B cell (primary cell): ENCODE results near the gene ASPN. TPM values are rescaled to one million over a fixed set of nuclear protein-coding genes. Genes with fewer than 3 reads are reported as not detected.

Source experiments
- ATAC-seq: fragments of 200-7000 bp; cut with Tn5 transposase; one replicate; pipeline ENCODE4 v1.10.0; 2021; ENCODE audit warnings: low read depth, mild to moderate bottlenecking, moderate number of reproducible peaks, moderate library complexity
- CTCF ChIA-PET: fragments of 350-600 bp; sonication (Branson Sonifier 250); formaldehyde crosslinking; loops from one replicate; lab custom pipeline; 2021; ENCODE audit warnings: antibody characterized with exemption, inconsistent platforms; lab: Charles Lee
- POLR2A ChIA-PET: fragments of 350-600 bp; sonication (Branson Sonifier 250); formaldehyde crosslinking; loops from one replicate; lab custom pipeline; 2021; ENCODE audit warnings: antibody characterized with exemption; lab: Charles Lee
- DNase-seq: peaks from one replicate; pipeline ENCODE4 v3.0.0; 2013
- H2AFZ ChIP-seq: 2 replicates; pipeline ENCODE4 v1.6.1; 2012; ENCODE audit warnings: mild to moderate bottlenecking, low read depth, low read length; ENCODE audit not compliant: insufficient read depth, poor library complexity, severe bottlenecking
- H3K27ac ChIP-seq, 2 donors: 1 replicate in 1 of 2; 2 replicates in 1 of 2; pipeline ENCODE4 v1.5.1; 2012 to 2013; ENCODE audit warnings: low read length in 2 of 2, mild to moderate bottlenecking in 2 of 2, moderate library complexity in 1 of 2
- H3K27me3 ChIP-seq, 4 experiments: fragments of 200-600 bp in 1 of 4; sonication (generic) in 1 of 4; replicated peaks in 1 of 4; 1 replicate in 2 of 4; 2 replicates in 2 of 4; pipeline versions ENCODE4 v1.6.1 to v1.7.0; 2013 to 2016; ENCODE audit warnings: low read length in 3 of 4, mild to moderate bottlenecking in 2 of 4, mixed read lengths in 1 of 4, moderate library complexity in 1 of 4; ENCODE audit not compliant: insufficient read depth in 4 of 4, control insufficient read depth in 3 of 4; ENCODE audit errors: control extremely low read depth in 1 of 4
- H3K36me3 ChIP-seq, 2 experiments: replicated peaks in 1 of 2; 1 replicate in 1 of 2; 2 replicates in 1 of 2; pipeline versions ENCODE4 v1.6.1 to v1.7.1; 2013; ENCODE audit warnings: low read length in 1 of 2; ENCODE audit not compliant: insufficient read depth in 2 of 2, control insufficient read depth in 1 of 2; ENCODE audit errors: control extremely low read depth in 1 of 2, extremely low read depth in 1 of 2
- H3K4me1 ChIP-seq, 2 donors: fragments of 200-600 bp in 1 of 2; sonication (generic) in 1 of 2; 1 replicate in 1 of 2; 2 replicates in 1 of 2; pipeline versions ENCODE4 v1.5.1 to v1.6.1; 2013 to 2017; ENCODE audit warnings: low read length in 2 of 2; ENCODE audit not compliant: control insufficient read depth in 2 of 2, insufficient read depth in 2 of 2
- H3K4me2 ChIP-seq: replicated peaks from 2 replicates; pipeline ENCODE3; 2012; ENCODE audit warnings: mild to moderate bottlenecking, low read depth, low read length; ENCODE audit not compliant: poor library complexity, severe bottlenecking
- H3K4me3 ChIP-seq, 5 experiments: fragments of 200-600 bp in 1 of 5; sonication (generic) in 1 of 5; 1 replicate in 3 of 5; 2 replicates in 2 of 5; pipeline versions ENCODE4 v1.5.1 to v1.7.0; 2011 to 2016; ENCODE audit warnings: low read length in 4 of 5, mild to moderate bottlenecking in 4 of 5, low read depth in 2 of 5, control low read depth in 1 of 5, moderate library complexity in 1 of 5; ENCODE audit not compliant: insufficient read depth in 1 of 5; ENCODE audit errors: control extremely low read depth in 1 of 5, extremely low read depth in 1 of 5
- H3K79me2 ChIP-seq: fragments of 200-600 bp; sonication (generic); one replicate; pipeline ENCODE4 v1.6.0; 2016; ENCODE audit warnings: low read length; ENCODE audit not compliant: control insufficient read depth, insufficient read depth
- H3K9ac ChIP-seq: fragments of 200-600 bp; sonication (generic); 2 replicates; pipeline ENCODE4 v1.6.1; 2017; ENCODE audit warnings: mild to moderate bottlenecking, low read length, moderate library complexity
- H3K9me3 ChIP-seq, 3 donors: one replicate each; pipeline versions ENCODE4 v1.6.1 to v1.7.1; 2013; ENCODE audit warnings: low read length in 2 of 3; ENCODE audit not compliant: control insufficient read depth in 2 of 3, insufficient read depth in 1 of 3; ENCODE audit errors: control extremely low read depth in 1 of 3
- H4K20me1 ChIP-seq: 2 replicates; pipeline ENCODE4 v1.6.0; 2012; ENCODE audit warnings: mild to moderate bottlenecking, low read length; ENCODE audit not compliant: insufficient read depth, control insufficient read depth, poor library complexity, severe bottlenecking
- H3K27ac Mint-ChIP-seq: one replicate; pipeline ENCODE4 v1.8.0; 2021; ENCODE audit warnings: mixed read lengths
- H3K27me3 Mint-ChIP-seq: one replicate; pipeline ENCODE4 v1.8.0; 2021; ENCODE audit warnings: mixed read lengths
- H3K4me1 Mint-ChIP-seq: one replicate; pipeline ENCODE4 v1.8.0; 2021; ENCODE audit warnings: mixed read lengths
- H3K4me3 Mint-ChIP-seq: one replicate; pipeline ENCODE4 v1.8.0; 2021; ENCODE audit warnings: mixed read lengths
- H3K9me3 Mint-ChIP-seq: one replicate; pipeline ENCODE4 v1.8.0; 2022; ENCODE audit warnings: mixed read lengths; ENCODE audit not compliant: insufficient read depth
- EZH2 ChIP-seq: IDR thresholded peaks from 2 replicates; pipeline ENCODE4 v1.6.1; 2012; ENCODE audit warnings: borderline replicate concordance, low read depth, mild to moderate bottlenecking, moderate library complexity, low read length; ENCODE audit not compliant: insufficient read depth, poor library complexity, severe bottlenecking
- WGBS: methylation state at CpG from one replicate; pipeline ENCODE4 v1.1.5; 2013; ENCODE audit warnings: missing lambda C conversion rate; ENCODE audit not compliant: insufficient coverage; 5-methylcytosine and 5-hydroxymethylcytosine counted together
- intact Hi-C: fragments of 100-400 bp; cut with micrococcal nuclease; formaldehyde crosslinking; loops from one replicate; pipeline ENCODE4 v1.10.0; 2022
- polyA plus RNA-seq: library from polyadenylated mRNA; depleted of rRNA; stranded (reverse); fragments of >200 nt; gene quantifications from 2 replicates; pipeline ENCODE4 v1.2.3, GENCODE V29; 2012
- total RNA-seq, 2 donors: library from RNA; stranded (reverse); fragments of 120-200 nt in 1 of 2; gene quantifications; 1 replicate in 1 of 2; 2 replicates in 1 of 2; pipeline versions ENCODE4 v1.2.3 to v1.2.4, GENCODE V29; 2013 to 2022
- TF ChIP-seq, protein P1 (sequence below): fragments of 200-600 bp; IDR thresholded peaks from one replicate; pipeline ENCODE4 v1.8.0; 2022; ENCODE audit warnings: antibody characterized with exemption, mild to moderate bottlenecking

The ASPN gene
- total and polyA plus RNA-seq, 2 donors (not counting 1 experiment from before 2014, with no cell fraction given): not detected

GRCh38 chr9:92529124-92529523, 46.8 kb upstream of the ASPN start:
- Mint-ChIP-seq H3K9me3 (peaks cover 3% of the 10 kb centered on the region), H3K27me3 (no peaks in the 10 kb centered on the region), H3K4me1 (peaks cover 2% of the 10 kb centered on the region), H3K27ac (no peak overlapping the region), H3K4me3 (no peak overlapping the region)
- Histone ChIP-seq H3K4me1 (no peaks in the 10 kb centered on the region), H3K4me2 (no peak overlapping the region), H3K27me3 (no peaks in the 10 kb centered on the region), H3K36me3 (no peaks in the 10 kb centered on the region), H2AFZ (no peak overlapping the region), H3K4me3 (no peak overlapping the region), H3K9ac (no peak overlapping the region), H3K9me3 (no peaks in the 10 kb centered on the region), H4K20me1 (no peaks in the 10 kb centered on the region), H3K27ac (no peak overlapping the region), H3K79me2 (no peaks in the 10 kb centered on the region)
- intact Hi-C loops: no loop called here
- DNase-seq (no peak), ATAC-seq (no peak)
- ChIA-PET POLR2A (no interaction called here), CTCF (no interaction called here)
- TF ChIP-seq, protein P1, sequence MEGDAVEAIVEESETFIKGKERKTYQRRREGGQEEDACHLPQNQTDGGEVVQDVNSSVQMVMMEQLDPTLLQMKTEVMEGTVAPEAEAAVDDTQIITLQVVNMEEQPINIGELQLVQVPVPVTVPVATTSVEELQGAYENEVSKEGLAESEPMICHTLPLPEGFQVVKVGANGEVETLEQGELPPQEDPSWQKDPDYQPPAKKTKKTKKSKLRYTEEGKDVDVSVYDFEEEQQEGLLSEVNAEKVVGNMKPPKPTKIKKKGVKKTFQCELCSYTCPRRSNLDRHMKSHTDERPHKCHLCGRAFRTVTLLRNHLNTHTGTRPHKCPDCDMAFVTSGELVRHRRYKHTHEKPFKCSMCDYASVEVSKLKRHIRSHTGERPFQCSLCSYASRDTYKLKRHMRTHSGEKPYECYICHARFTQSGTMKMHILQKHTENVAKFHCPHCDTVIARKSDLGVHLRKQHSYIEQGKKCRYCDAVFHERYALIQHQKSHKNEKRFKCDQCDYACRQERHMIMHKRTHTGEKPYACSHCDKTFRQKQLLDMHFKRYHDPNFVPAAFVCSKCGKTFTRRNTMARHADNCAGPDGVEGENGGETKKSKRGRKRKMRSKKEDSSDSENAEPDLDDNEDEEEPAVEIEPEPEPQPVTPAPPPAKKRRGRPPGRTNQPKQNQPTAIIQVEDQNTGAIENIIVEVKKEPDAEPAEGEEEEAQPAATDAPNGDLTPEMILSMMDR: no peak
- no peak for TF ChIP-seq EZH2
- no CpG with 5 or more reads among the region's 3 CpGs for WGBS

DNA sequence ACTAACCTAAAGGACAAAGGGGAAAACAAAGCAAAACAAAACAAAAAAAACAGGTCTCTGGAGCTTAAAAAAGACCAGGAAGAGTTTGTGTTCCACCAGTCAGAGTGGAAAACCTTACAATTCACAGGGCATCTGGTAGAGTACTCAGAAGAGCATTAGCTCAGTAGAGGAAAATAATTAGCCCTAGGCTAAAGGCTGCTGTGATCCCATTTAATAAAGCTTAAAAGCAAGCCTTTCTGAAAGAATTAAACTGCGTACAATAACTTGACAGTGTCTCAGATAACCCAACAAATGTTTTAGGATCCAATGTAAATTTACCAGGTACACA, 46.2 kb upstream of the ASPN start:
- Histone ChIP-seq H4K20me1 (no peaks in the 10 kb centered on the region), H3K36me3 (no peaks in the 10 kb centered on the region), H3K27me3 (no peaks in the 10 kb centered on the region), H2AFZ (no peak overlapping the region), H3K27ac (no peak overlapping the region), H3K4me1 (no peaks in the 10 kb centered on the region), H3K9ac (no peak overlapping the region), H3K4me3 (no peak overlapping the region), H3K9me3 (no peaks in the 10 kb centered on the region), H3K4me2 (no peak overlapping the region), H3K79me2 (no peaks in the 10 kb centered on the region)
- H3K27me3 Mint-ChIP-seq: no peaks in the 10 kb centered on the region
- no peak overlapping the region for H3K27ac Mint-ChIP-seq
- H3K4me3 Mint-ChIP-seq: no peak overlapping the region
- ATAC-seq (no peak), DNase-seq (no peak)
- POLR2A ChIA-PET: no interaction called here
- peaks cover 3% of the 10 kb centered on the region for H3K9me3 Mint-ChIP-seq
- CTCF ChIA-PET: no interaction called here
- TF ChIP-seq EZH2: no peak
- TF ChIP-seq, protein P1: no peak
- H3K4me1 Mint-ChIP-seq: no peaks in the 10 kb centered on the region
- WGBS: no CpG with 5 or more reads among the region's 1 CpG
- intact Hi-C loops: no loop called here
